ENCODE results near the gene PIP. TPM values are rescaled to one million over a fixed set of nuclear protein-coding genes. Genes with fewer than 3 reads are reported as not detected.
"Not testable (repeated sequence)": the region's sequence is repeated elsewhere in the genome, so short reads cannot be mapped to it uniquely, and the experiment has no call there.

PIP gene
- total and polyA plus RNA-seq, 10 donors = not detected

- Histone ChIP-seq H3K36me3 (no peaks in the 10 kb centered on the region), H3K4me1 (no peaks in the 10 kb centered on the region), H3K4me3 (no peak overlapping the region), H3K9me3 (peaks cover 0 to 19% (median 4%) of the 10 kb centered on the region in 8 donors), H3K27ac (no peak overlapping the region), H3K27me3 (replicated peaks in 1 of 7) (no peaks in the 10 kb centered on the region)
- intact Hi-C loops (cut with DNase I; ENCODE audit: low total_unique reads) = no loop called here
- no peak for DNase-seq
- no peak for TF ChIP-seq CTCF (IDR thresholded peaks at IDR 0.05 in 8 of 11, conservative IDR thresholded peaks at IDR 0.05 in 3 of 11)
- no peak for TF ChIP-seq POLR2AphosphoS5 (IDR thresholded peaks at IDR 0.05)
- TF ChIP-seq POLR2A (IDR thresholded peaks at IDR 0.05) = no peak
- 69 to 87% (median 74%) methylated on average over 4 of the region's 4 CpGs for WGBS, 5 donors
Observed at GRCh38 chr7:143148050-143148449, 16.2 kb downstream of the PIP start.

GRCh38 chr7:143148651-143149050 is 16.8 kb downstream of the PIP start:
- Histone ChIP-seq H3K4me3 (no peak overlapping the region), H3K9me3 (peaks cover 0 to 19% (median 4%) of the 10 kb centered on the region in 8 donors), H3K4me1 (no peaks in the 10 kb centered on the region), H3K36me3 (no peaks in the 10 kb centered on the region), H3K27me3 (replicated peaks in 1 of 7) (no peaks in the 10 kb centered on the region), H3K27ac (no peak overlapping the region)
- TF ChIP-seq POLR2AphosphoS5 (IDR thresholded peaks at IDR 0.05) (no peak), POLR2A (IDR thresholded peaks at IDR 0.05) (no peak), CTCF (IDR thresholded peaks at IDR 0.05 in 8 of 11, conservative IDR thresholded peaks at IDR 0.05 in 3 of 11) (no peak)
- no peak for DNase-seq
- intact Hi-C loops (cut with DNase I; ENCODE audit: low total_unique reads) = no loop called here

- WGBS, 5 donors = 95 to 98% (median 96%) methylated on average over 6 of the region's 6 CpGs
- peaks cover 0 to 19% (median 4%) of the 10 kb centered on the region in 8 donors for H3K9me3 ChIP-seq
- H3K27ac ChIP-seq; H3K27me3 ChIP-seq (replicated peaks in 1 of 7); intact Hi-C loops (cut with DNase I; ENCODE audit: low total_unique reads); H3K4me3 ChIP-seq; DNase-seq; H3K36me3 ChIP-seq; H3K4me1 ChIP-seq: not testable (repeated sequence)
Observed at GRCh38 chr7:143150696-143151095, 18.8 kb downstream of the PIP start.

GRCh38 chr7:143158617-143159016 is 26.7 kb downstream of the PIP start:
- DNase-seq; H3K4me3 ChIP-seq; H3K36me3 ChIP-seq; H3K4me1 ChIP-seq; H3K27ac ChIP-seq; intact Hi-C loops (cut with DNase I; ENCODE audit: low total_unique reads); H3K27me3 ChIP-seq (replicated peaks in 1 of 7); H3K9me3 ChIP-seq: not testable (repeated sequence)
- WGBS, 5 donors = 89 to 97% (median 92%) methylated on average over 3 of the region's 3 CpGs

- Histone ChIP-seq H3K4me3 (no peak overlapping the region), H3K27me3 (replicated peaks in 1 of 7) (no peaks in the 10 kb centered on the region), H3K4me1 (no peaks in the 10 kb centered on the region), H3K9me3 (peaks cover 0 to 13% (median 6%) of the 10 kb centered on the region in 8 donors), H3K27ac (no peak overlapping the region), H3K36me3 (no peaks in the 10 kb centered on the region)
- intact Hi-C loops (cut with DNase I; ENCODE audit: low total_unique reads) = no loop called here
- DNase-seq = no peak
- TF ChIP-seq CTCF (IDR thresholded peaks at IDR 0.05 in 8 of 11, conservative IDR thresholded peaks at IDR 0.05 in 3 of 11) (no peak), POLR2A (IDR thresholded peaks at IDR 0.05) (no peak), POLR2AphosphoS5 (IDR thresholded peaks at IDR 0.05) (no peak)
Observed at GRCh38 chr7:143171697-143172096, 39.8 kb downstream of the PIP start.
